DND-41 (cell line): ENCODE results near the gene ATP6V0B.

ENCODE experiments used
- ATAC-seq: fragments of 200-7000 bp; cut with Tn5 transposase; 3 replicates; pipeline ENCODE4 v1.9.1; 2021; ENCODE audit warnings: low read depth; ENCODE audit not compliant: insufficient read depth
- DNase-seq: peaks from one replicate; pipeline ENCODE4 v3.0.0-alpha.2; 2020
- H2AFZ ChIP-seq: 2 replicates; pipeline ENCODE4 v1.6.0; 2012; ENCODE audit warnings: low read depth, low read length
- H3K27ac ChIP-seq: 2 replicates; pipeline ENCODE4 v1.5.1; 2012; ENCODE audit warnings: low read length, inconsistent platforms
- H3K27me3 ChIP-seq: fragments of 200-600 bp; sonication (generic); 2 replicates; pipeline ENCODE4 v1.6.0; 2012; ENCODE audit warnings: low read length, mild to moderate bottlenecking, inconsistent platforms; ENCODE audit not compliant: insufficient read depth, poor library complexity
- H3K36me3 ChIP-seq: 2 replicates; pipeline ENCODE4 v1.5.1; 2012; ENCODE audit warnings: low read length, inconsistent platforms; ENCODE audit not compliant: insufficient read depth
- H3K4me1 ChIP-seq: 2 replicates; pipeline ENCODE4 v1.5.1; 2012; ENCODE audit warnings: mild to moderate bottlenecking, low read length; ENCODE audit not compliant: insufficient read depth
- H3K4me2 ChIP-seq: 2 replicates; pipeline ENCODE4 v1.6.0; 2012; ENCODE audit warnings: mild to moderate bottlenecking, moderate library complexity, low read length, inconsistent platforms; ENCODE audit not compliant: insufficient read depth
- H3K4me3 ChIP-seq, 2 experiments: fragments of 200-600 bp in 1 of 2; shearing (Covaris generic) in 1 of 2; 2 replicates each; pipeline ENCODE4 v1.5.1; 2012 to 2016; ENCODE audit warnings: inconsistent platforms in 2 of 2, low read length in 2 of 2, mild to moderate bottlenecking in 2 of 2, low read depth in 1 of 2, moderate library complexity in 1 of 2
- H3K79me2 ChIP-seq: 2 replicates; pipeline ENCODE4 v1.6.0; 2012; ENCODE audit warnings: low read length, inconsistent platforms; ENCODE audit not compliant: insufficient read depth
- H3K9ac ChIP-seq: 2 replicates; pipeline ENCODE4 v1.6.0; 2012; ENCODE audit warnings: low read depth, mild to moderate bottlenecking, inconsistent platforms, low read length, moderate library complexity
- H3K9me3 ChIP-seq: 2 replicates; pipeline ENCODE4 v1.5.1; 2012; ENCODE audit warnings: low read length, moderate library complexity, mild to moderate bottlenecking, inconsistent platforms; ENCODE audit not compliant: insufficient read depth, severe bottlenecking
- H4K20me1 ChIP-seq: 2 replicates; pipeline ENCODE4 v1.6.0; 2012; ENCODE audit warnings: low read length; ENCODE audit not compliant: insufficient read depth
- CTCF ChIP-seq: IDR thresholded peaks from 2 replicates; pipeline ENCODE4 v1.5.1; 2012; ENCODE audit warnings: borderline replicate concordance, low read length, moderate library complexity, mild to moderate bottlenecking; ENCODE audit not compliant: poor library complexity, severe bottlenecking; ENCODE audit errors: extremely low read depth
- EZH2 ChIP-seq: IDR thresholded peaks from 3 replicates; pipeline ENCODE4 v1.6.1; 2012; ENCODE audit warnings: borderline replicate concordance, low read depth, mild to moderate bottlenecking, moderate library complexity, low read length, inconsistent platforms; ENCODE audit not compliant: severe bottlenecking

The ATP6V0B gene

GRCh38 chr1:44016890-44017400, 42.2 kb downstream of the ATP6V0B start:
- no peak overlapping the region for H3K9ac ChIP-seq
- no peaks in the 10 kb centered on the region for H3K27me3 ChIP-seq
- H3K4me2 ChIP-seq, result no peak overlapping the region
- no peak overlapping the region for H3K4me3 ChIP-seq
- ATAC-seq (no peak), DNase-seq (no peak)
- TF ChIP-seq CTCF, result no peak
- TF ChIP-seq EZH2, result no peak
- no peaks in the 10 kb centered on the region for H3K36me3 ChIP-seq
- H4K20me1 ChIP-seq, result 0 out of 2 replicates have a peak, but pooled peaks cover 5% of the 10 kb centered on the region
- no peaks in the 10 kb centered on the region for H3K4me1 ChIP-seq
- H2AFZ ChIP-seq, result no peak overlapping the region
- H3K79me2 ChIP-seq, result no peaks in the 10 kb centered on the region
- no peaks in the 10 kb centered on the region for H3K9me3 ChIP-seq
- no peak overlapping the region for H3K27ac ChIP-seq

- Histone ChIP-seq H3K4me3 (no peak overlapping the region), H3K27ac (no peak overlapping the region), H3K9me3 (no peaks in the 10 kb centered on the region), H3K4me2 (no peak overlapping the region), H3K79me2 (no peaks in the 10 kb centered on the region), H3K27me3 (no peaks in the 10 kb centered on the region), H4K20me1 (0 out of 2 replicates have a peak, but pooled peaks cover 5% of the 10 kb centered on the region), H3K4me1 (no peaks in the 10 kb centered on the region), H2AFZ (no peak overlapping the region), H3K36me3 (no peaks in the 10 kb centered on the region), H3K9ac (no peak overlapping the region)
- no peak for DNase-seq
- ATAC-seq, result no peak
- no peak for TF ChIP-seq EZH2
- TF ChIP-seq CTCF, result no peak
These were observed 44.7 kb downstream of the ATP6V0B start for GRCh38 chr1:44019466-44019948.

GRCh38 chr1:44020464-44020863, 45.7 kb downstream of the ATP6V0B start:
- DNase-seq (no peak), ATAC-seq (no peak)
- Histone ChIP-seq H3K36me3 (no peaks in the 10 kb centered on the region), H3K9me3 (no peaks in the 10 kb centered on the region), H3K4me2 (no peak overlapping the region), H3K9ac (no peak overlapping the region), H3K4me1 (no peaks in the 10 kb centered on the region), H2AFZ (no peak overlapping the region), H4K20me1 (0 out of 2 replicates have a peak, but pooled peaks cover 5% of the 10 kb centered on the region), H3K4me3 (no peak overlapping the region), H3K27ac (no peak overlapping the region), H3K27me3 (no peaks in the 10 kb centered on the region), H3K79me2 (no peaks in the 10 kb centered on the region)
- TF ChIP-seq EZH2 (no peak), CTCF (no peak)

- H2AFZ ChIP-seq, result no peak overlapping the region
These were observed 46.4 kb downstream of the ATP6V0B start for GRCh38 chr1:44021156-44021555.

More at GRCh38 chr1:44021156-44021555, 46.4 kb downstream of the ATP6V0B start:
- H3K27me3 ChIP-seq, result no peaks in the 10 kb centered on the region
- H3K9ac ChIP-seq, result no peak overlapping the region
- H3K9me3 ChIP-seq, result no peaks in the 10 kb centered on the region
- no peaks in the 10 kb centered on the region for H3K36me3 ChIP-seq
- ATAC-seq (no peak), DNase-seq (no peak)
- no peak overlapping the region for H3K4me3 ChIP-seq
- H3K27ac ChIP-seq, result no peak overlapping the region
- TF ChIP-seq EZH2 (no peak), CTCF (no peak)
- H4K20me1 ChIP-seq, result 0 out of 2 replicates have a peak, but pooled peaks cover 5% of the 10 kb centered on the region
- H3K4me1 ChIP-seq, result no peaks in the 10 kb centered on the region
- no peaks in the 10 kb centered on the region for H3K79me2 ChIP-seq
- no peak overlapping the region for H3K4me2 ChIP-seq
